ENCODE results near the gene GFOD1.
"Not testable (repeated sequence)": the region's sequence is repeated elsewhere in the genome, so short reads cannot be mapped to it uniquely, and the experiment has no call there.

Gene GFOD1

DNA sequence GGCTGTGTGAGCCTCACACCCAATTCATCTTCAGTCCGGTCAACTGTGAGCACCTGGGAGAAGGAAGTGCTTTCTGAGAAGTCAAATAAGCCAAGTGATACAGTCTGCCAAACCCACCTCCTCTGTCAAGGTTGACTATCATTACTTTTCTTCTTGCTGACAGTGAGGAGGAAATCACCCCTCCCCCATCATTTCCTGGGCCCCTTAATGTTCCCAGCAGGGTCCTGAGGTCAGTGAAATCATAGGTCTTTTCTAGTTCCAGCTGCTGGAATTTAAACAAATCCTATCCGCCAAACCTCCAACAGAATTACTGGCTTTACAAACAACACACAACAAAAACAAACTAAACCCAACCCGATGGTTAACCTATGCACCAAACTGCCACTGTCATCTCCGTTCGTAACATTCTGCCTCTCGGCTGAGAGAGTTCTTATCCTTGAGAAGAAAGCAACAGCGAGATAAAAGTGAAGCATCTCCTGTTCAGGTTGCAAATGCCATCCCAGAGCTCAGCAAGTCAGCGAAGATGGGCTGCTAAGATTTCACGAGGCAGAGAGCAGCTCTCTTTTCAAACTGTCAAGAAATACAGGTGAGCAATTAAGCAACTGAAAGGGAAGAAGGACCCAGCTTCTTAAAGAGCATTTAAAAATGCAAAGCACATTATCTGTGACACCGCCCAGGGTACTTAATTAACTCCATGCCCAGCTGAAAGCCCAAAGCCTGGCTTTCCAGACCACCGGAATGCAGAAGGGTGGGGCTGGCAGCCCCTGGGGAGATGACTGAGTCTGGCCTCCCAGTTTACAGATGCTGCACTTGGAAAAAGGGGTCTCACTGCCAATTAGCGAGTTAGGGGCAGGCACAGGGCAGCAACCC is 24.7 kb downstream of the GFOD1 start:
- no peak for DNase-seq

DNA sequence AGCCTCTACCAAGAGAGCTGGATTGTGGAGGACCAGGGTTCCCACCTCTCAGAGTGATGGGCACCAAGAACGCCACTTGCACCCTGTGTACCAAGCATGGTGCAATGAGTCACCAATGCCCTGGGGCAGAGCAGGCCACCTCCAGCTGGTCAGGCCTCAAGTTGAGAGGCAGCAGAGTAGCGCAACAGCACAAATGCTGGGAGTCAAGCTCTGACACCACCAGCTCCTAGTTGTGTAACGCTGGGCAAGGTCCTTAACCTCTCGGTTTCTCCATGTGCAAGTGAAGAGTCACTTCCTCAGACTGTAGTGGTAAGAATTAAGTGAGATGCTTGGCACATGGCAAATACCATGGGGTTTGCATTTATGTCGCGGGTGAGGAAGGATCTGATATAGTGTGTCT is 25.6 kb downstream of the GFOD1 start:
- DNase-seq, result no peak

DNA sequence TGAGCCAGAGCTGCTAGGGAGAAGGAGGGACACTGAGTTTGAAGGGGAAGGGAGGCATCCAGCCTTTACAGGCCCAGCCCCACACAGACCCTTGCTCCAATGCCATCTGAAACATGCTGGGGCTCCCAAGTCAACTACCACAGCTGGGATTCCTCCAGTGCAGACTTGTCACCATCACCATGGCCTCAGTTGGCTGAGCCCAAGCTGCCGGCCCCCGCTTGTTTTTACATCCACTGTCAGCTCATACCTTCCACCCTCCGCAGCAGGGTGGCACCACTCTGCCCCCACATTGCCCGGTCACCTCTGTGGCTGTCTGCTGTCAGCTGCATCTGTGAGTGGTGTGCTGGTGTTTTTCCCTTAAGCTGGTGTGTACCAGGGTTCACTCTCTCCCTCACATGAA is 26.1 kb downstream of the GFOD1 start:
- DNase-seq, result no peak

DNA sequence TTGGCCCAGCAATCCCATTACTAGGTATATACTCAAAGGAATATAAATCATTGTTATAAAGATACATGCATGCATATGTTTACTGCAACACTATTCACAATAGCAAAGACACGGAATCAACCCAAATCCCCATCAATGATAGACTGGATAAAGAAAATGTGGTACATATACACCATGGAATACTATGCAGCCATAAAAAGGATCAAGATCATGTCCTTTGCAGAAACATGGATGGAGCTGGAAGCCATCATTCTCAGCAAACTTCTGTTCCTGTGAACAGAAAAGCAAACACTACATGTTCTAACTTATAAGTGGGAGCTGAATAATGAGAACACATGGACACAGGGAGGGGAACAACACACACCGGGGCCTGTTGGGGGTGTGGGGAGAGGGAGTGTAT is 27.1 kb downstream of the GFOD1 start:
- DNase-seq, result not testable (repeated sequence)

DNA sequence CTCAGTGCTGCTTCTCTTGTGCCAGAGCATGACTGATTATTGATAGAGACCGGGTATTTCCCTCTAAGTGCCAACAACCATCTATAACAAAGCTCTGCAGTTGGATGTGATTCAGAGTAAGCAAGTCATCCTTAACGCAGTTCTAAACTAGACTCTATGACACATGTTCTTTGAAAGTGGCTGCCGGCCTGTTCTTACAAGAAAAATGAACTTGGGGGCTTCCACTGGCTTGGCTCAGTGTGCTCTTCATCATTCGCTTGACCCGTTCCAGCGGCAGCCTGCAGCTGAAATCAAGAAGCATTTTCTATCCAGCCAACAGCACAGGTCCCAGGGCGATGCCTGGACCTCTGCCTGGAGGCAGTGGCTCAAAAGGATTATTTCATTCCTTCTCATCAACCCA is 29.8 kb downstream of the GFOD1 start:
- DNase-seq, result no peak

DNA sequence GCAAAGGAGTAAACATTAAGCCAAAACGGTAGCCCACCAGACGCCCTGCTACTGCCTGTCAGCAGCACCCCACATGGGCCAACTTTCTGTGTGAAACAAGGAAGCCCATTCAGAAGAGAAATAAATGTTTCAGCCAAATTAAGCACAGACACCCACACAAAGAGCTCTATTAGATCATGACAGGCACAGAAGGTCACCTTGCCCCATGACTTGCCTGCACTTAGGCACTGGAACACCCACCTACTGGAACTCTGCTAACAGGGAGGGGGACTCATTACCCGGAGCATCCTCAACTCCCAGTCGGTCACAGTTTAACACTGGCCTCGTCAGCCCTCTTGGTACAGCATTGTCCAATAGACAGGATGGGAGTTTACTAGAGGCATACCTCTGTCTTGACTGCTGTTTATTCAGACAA is 31.8 kb downstream of the GFOD1 start:
- DNase-seq, result no peak

DNA sequence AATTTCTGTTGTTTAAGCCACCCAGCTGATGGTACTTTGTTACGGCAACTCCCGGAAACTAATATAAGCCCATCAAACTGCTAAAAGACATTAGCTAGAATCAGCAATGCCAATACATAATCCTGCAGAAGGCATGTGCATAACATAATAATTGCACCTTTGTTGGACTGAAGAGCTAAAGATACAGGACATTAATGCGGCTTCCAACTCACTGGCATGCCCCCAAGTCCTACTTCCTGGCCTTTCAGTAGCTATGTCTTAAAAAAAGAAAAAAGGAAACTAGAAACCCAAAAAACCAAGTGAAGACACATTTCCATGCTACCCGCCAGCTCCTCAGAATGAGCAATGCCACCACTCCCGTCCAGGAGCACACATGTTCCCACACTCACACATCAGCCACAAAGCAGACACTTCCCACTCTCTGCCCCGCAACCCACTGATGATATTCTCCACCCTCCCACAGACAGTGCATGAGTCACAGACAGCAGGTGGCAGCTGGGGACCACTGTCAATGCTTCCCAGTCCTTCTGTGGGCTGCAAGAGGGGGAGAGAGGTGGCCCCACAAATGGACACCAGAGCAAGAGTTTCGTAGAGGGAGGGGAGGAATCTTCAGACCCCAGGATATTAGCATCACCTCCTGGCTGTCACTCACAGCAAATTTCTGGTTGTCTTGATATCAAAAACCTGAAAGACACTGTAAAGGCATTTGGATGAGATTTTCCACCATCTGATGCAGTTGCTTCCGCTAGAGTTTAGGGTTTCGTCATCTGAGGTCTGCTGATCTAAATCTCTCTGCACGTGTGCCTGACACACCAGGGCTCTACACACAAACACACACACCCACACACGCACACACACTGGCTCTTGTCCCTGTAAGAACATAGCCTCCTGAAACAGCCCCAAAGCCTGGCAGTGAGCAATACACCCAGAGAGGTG is 32.8 kb downstream of the GFOD1 start:
- DNase-seq, result peak; percentile 44

DNA sequence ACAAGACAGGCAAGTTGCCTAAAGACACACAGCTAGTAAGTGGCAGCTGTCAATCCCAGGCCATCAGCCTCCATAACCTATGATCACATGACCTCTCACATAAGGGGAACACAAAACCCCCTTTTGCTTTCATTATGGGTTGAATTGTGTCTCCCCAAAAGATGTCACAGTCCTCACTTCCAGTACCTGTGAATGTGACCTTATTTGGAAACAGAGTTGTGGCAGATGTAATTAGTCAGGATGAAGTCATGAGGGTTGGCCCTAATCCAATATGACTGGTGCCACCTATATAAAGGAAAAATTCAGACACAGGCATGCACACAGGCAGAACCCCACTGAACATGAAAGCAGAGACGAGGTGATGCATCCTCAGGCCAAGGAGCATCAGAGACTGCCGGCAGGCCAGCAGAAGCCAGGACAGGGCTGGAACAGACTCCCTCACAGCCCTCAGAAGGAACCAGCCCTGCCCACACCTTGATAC is 33.6 kb downstream of the GFOD1 start:
- DNase-seq, result no peak

DNA sequence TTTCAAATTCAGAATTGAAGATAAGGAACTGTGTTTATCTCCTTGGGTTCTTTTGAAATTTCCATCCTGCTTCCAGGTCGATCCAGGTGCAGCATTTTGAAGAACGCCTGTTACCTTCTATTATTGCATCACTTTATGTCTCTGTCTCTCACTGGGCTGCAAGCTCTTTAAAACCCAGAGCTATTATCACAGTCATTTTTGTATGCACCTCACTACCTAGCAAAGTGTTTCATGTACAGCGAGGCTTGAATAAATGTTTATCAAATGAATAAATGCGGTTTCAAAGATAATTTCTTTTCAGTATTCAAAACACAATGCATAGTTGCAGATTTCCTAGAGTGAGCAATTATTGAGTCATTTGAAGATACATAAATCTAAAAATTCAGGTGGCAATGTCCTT is 34.2 kb downstream of the GFOD1 start:
- DNase-seq, result no peak

DNA sequence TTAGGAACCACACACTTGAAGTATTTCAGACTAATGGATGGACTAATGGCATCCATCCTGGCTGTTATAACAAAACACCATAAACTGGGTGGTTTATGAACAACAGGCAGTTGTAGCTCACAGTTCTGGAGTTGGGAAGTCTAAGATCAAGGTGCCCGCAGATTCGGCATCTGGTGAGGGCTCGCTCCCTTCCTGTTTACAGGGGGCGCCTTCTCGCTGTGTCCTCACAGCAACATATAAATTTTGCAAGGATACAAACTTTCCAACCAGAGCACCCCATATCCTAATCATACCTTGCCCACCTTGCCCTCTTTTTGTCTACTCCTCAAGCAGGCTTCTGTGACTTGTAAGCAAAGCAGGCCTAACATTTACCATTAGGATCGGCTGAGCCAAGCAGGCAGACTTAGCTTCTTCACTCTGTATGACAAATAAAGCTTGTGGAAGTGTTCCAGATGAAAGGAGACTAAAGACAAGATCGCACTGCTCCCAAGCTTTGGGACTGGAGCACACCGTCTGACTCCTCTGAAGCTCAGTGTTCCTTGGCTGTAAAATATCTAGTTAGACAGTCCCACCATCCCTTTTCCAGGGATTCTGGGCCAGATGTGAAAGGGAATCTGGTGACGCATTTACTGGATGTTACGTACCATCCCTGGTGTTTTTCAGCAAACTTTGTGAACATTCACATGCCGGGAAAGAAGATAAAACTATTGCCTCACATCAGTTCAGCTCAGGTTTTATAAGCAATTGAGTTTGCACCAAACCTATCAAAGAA is 34.9 kb downstream of the GFOD1 start:
- DNase-seq, result no peak

DNA sequence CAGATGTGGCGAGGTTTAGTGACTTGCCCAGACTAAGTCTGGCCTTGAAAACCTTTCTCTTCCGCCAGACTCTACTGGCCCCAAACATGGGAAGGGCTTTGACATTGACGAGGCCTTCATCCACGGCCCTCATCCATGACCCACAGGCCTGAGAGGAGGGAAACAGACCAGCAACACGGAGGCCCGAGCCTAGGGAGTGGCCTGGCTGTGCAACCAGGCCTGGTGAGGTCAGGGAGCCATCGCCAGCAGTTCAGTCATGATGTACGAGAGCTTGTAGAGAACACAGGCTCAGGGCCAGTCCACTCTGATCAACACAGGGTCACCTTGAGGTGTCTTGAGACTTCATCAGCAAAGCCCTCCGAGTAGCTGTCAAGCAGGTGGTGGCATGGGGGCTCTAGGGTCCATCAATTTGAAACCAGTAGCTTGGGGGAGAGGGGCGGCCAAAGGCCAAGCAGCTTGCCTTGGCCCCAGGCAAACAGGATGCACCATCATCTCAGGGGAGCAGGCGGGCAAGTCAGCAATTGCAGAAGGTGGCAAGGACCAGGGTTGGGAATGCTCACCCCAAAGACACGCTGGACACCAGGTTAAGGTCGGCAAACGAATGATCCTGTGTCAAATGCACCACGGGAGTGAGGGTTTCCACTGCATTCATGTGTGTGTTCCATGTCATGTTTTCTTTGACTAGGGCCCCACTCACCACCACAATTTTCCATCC is 36.1 kb downstream of the GFOD1 start:
- DNase-seq, result no peak

DNA sequence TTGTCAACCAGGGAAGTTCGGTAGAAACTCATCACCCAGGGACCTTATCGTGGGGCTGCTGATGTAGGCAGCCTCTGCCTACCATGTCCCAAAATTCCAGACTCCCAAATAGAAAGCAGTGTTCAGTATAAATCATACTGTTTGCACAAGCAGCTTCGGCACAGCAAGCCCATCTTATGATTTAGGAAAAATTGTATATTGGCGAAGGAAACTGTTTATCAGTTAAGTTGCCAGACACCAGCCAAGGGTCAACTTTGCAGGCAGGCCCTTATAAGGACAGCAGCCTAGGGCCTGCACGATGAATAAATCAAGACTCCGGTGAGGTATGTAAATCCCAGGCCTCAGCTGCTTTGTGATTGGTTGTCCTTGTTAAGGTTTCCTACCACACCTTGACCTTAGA is 36.8 kb downstream of the GFOD1 start:
- DNase-seq, result no peak

DNA sequence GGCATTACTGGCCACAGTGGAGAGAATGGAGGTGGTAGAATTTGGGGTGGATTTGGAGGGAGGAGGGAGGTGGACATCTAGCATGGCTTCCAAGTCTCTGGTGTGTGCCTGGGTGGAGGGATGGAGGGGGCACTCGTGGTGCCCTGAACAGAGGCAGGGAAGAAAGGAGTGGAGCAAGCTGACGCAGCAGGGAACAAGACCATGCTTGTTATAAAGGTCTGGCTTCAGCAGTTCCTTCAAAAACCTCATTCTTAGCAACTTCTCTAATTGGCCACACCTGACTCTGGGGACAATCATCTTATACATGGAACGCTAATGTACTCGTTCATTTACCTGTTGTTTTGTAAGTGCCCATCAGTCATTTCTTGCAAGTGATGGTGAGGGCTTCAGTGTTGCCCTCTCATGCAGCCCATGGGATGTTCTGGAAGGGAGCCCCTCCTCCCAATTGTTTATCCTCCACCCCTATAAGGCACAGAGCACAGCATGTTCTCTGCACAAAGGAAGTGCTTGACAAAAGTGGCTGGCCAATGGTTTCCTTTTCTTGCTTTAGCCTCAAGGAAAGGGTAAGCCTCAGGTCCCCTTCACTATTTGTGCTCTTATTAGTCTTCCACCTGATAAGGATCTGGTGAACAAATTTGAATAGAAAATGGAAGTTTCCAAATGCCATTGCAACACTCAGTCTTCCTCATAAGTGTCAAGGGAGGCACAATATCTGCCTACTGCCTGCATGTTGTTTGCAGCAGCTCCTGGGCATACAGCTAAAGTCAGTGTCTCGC is 39.3 kb downstream of the GFOD1 start:
- no peak for DNase-seq

DNA sequence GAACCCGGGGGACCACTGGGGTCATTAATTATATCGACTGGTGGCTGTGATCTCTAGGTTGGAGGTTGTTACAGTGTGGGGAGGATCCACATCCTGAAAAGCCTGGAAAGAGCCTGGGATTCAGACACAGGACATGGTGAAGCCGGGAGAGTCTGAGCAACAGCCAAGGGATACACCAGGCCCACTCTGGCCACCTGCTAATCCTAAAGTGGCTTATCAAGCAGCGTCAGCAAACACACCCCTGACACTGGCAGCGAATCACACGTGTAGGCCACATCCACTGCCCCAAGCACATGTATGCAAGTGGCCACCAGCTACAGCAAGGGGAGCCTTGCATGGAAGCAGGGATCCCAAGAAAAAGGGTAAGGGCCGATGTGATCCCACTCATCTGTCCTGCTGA is 41.0 kb downstream of the GFOD1 start:
- no peak for DNase-seq

DNA sequence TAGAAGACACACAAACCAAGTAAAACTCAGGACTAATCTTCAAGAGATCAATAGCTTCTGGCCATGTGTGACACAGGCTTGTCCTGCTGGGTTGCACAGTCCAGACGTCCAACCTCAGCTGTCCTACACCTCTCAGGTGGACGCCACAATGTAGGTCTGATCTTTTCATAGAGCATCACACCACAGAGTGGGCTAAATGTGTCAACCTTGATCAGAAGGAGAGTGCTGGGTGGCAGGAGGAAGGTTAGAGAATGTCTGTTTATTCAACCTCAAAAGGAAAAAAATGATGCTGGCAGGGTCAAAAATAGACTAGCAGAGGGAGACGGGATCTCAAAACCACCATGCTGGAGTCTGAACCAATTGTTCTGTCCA is 41.7 kb downstream of the GFOD1 start:
- DNase-seq, result no peak

DNA sequence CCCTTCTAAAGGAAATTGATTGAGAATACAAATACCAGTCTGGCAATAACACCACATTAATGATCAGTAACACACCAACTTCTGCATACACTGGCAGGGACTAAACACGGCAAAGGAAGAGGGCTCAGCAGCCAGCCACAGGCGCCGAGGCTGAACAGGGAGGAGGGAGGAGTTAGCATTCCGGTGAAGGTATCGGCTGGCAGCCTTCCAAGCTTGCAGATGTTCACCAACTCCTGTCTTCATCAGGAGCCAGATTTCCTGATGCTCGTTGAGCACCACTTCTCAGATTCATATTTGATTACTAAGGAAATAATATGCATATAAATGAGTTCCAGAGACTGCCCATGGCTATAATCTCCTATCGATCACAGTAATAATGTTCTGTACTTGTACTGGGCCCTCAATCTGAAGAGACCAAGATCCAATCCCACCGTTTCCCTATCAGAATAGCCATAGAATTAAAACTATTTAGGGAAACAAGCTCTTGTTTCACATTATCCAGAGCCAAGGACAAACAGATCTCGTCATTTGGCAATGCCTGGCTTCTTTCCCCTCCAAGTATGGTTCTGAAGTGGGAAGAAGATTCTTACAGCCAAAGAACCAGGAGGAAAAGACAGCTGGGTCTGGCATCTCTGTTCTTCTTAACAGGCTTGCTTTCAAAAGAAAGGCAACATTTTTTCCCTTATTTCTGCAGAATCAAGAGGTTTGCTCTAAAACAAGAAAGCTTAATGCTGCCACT is 42.2 kb downstream of the GFOD1 start:
- no peak for DNase-seq

DNA sequence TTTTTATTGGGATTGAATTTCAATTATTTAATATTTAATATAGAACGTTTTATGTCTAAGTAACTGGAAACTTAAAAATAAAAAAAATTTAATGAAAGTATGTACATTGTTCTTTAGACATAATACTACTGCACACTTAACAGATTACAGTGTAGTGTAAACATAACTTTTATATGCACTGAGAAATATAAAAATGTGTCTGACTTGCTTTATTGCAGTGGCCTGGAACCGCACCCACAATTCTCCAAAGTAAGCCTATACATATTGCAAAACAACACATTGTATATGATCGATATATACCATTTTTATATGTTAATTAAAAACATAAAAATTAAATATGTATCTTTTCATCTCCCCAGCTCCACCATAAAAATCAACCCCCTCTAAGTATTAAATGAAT is 42.8 kb downstream of the GFOD1 start:
- DNase-seq, result no peak

DNA sequence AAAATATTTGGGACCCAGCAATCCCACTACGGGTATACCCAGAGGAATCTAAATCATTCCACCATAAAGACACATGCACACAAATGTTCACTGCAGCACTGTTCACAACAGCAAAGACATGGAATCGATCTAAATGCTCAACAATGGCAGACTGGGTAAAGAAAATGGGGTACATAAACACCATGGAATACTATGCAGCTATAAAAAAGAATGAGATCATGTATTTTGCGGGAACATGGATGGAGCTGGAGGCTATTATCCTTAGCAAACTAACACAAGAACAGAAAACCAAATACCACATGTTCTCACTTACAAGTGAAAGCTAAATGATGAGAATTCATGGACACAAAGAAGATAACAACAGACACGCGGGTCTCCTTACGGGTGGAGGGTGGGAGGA is 43.4 kb downstream of the GFOD1 start:
- not testable (repeated sequence) for DNase-seq

DNA sequence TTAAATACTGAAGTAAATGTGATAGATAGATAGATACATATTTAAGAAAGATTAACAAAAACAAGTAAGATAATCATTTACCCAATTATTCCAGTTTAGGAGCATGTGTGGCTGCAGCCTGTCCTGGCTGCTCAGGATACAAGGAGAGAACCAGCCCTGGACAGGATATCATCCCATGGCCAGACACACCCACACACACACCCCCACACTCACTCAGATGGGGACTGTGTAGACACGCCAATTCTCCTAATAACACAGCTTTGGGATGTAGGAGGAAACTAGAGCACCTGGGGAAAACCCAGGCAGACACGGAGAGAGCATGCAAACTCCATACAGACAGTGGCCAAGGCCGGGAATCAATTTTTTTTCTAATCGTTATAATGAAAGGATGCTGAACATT is 45.6 kb downstream of the GFOD1 start:
- no peak for DNase-seq

DNA sequence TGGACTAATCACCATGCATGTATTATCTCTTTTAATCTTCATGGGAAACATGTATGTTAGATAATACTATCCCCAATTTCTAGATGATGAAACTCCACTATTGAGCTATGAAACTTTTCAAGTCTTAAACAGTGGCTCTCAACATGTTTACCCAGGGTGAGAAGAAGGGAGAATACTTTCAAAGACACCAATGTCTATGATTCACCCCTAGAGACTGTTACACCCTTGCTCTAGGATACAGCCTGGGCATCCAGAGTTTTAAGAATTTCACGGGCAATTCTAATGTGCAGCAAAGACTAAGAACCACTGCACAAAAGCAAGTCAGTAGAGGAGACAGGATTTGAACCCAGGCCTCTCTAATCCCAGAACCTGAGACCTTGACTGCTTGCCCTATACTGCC is 47.8 kb downstream of the GFOD1 start:
- DNase-seq, result no peak

DNA sequence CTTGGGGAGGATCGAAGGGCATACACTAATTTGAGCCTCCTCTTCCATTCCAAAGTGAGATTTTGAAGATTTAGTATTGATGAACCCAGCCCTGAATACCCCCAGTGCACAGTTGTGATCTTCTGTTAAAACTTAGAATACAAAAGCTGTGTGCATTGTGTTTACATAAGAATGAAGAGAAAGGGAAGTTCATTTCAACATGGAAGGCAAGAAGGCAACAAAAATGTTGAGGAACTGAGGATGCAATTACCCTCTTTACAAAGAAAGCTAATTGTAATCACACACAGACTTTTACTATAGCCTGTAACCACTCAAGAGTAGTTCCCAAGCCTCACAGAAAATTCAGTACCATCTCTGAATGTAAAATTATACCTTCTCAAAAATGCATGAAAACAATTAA is 49.3 kb downstream of the GFOD1 start:
- DNase-seq, result no peak

Data from activated effector memory CD4-positive, alpha-beta T cell treated with Interleukin-2 at 50 U/mL for 16 hours (primary cell).